Activated CD4-positive, alpha-beta T cell treated with anti-CD3 and anti-CD28 coated beads, Interleukin-2, amount 10 ng/mL, durations not matched to agents 7 days and 5 days (primary cell): ENCODE measurements around the gene IL15RA. TPM values are rescaled to one million over a fixed set of nuclear protein-coding genes. Genes with fewer than 3 reads are reported as not detected.
"Not testable (repeated sequence)": the region's sequence is repeated elsewhere in the genome, so short reads cannot be mapped to it uniquely, and the experiment has no call there.

Experiments used
- CTCF ChIA-PET: fragments of 350-600 bp; sonication (Branson Sonifier 250); formaldehyde crosslinking; loops from one replicate; lab custom pipeline; 2021; ENCODE audit warnings: antibody characterized with exemption; lab: Charles Lee
- POLR2A ChIA-PET: fragments of 350-600 bp; sonication (Branson Sonifier 250); formaldehyde crosslinking; loops from one replicate; lab custom pipeline; 2021; ENCODE audit warnings: antibody characterized with exemption; lab: Charles Lee
- DNase-seq: peaks from one replicate; pipeline ENCODE4 v3.0.0-alpha.2; 2020
- H3K27ac Mint-ChIP-seq: one replicate; pipeline ENCODE4 v1.8.0; 2021; ENCODE audit warnings: mild to moderate bottlenecking, moderate library complexity, mixed read lengths
- H3K27me3 Mint-ChIP-seq: one replicate; pipeline ENCODE4 v1.8.0; 2021; ENCODE audit warnings: mixed read lengths
- H3K36me3 Mint-ChIP-seq: one replicate; pipeline ENCODE4 v1.8.0; 2021; ENCODE audit warnings: low read depth, mixed read lengths
- H3K4me1 Mint-ChIP-seq: one replicate; pipeline ENCODE4 v1.8.0; 2021; ENCODE audit warnings: mixed read lengths
- H3K4me3 Mint-ChIP-seq: one replicate; pipeline ENCODE4 v1.8.0; 2021; ENCODE audit warnings: mild to moderate bottlenecking, moderate library complexity, mixed read lengths
- H3K9me3 Mint-ChIP-seq: one replicate; pipeline ENCODE4 v1.8.0; 2021; ENCODE audit warnings: mixed read lengths
- total RNA-seq, 2 experiments: library from RNA; stranded (reverse); gene quantifications; one replicate each; pipeline ENCODE4 v1.2.3, GENCODE V29; 2021

The IL15RA gene
- total RNA-seq, 2 experiments from 2014 or later = 16.1 to 16.5 TPM

GRCh38 chr10:6013413-6014192 is 36.3 kb upstream of the IL15RA start:
- CTCF ChIA-PET = interaction anchor here (0.6 to 2.2 kb wide), 9 partner anchors 10 to 297 kb away, joined by 3 to 7 read pairs (median 4); no protein-coding TSS in a partner anchor
- Mint-ChIP-seq H3K27me3 (no peaks in the 10 kb centered on the region), H3K36me3 (peaks cover 55% of the 10 kb centered on the region), H3K9me3 (no peaks in the 10 kb centered on the region), H3K4me3 (no peak overlapping the region), H3K4me1 (peaks cover 38% of the 10 kb centered on the region), H3K27ac (peak overlapping the region; percentile 87)
- no peak for DNase-seq
- POLR2A ChIA-PET = no interaction called here

GRCh38 chr10:6012121-6012905 is 35.0 kb upstream of the IL15RA start:
- ChIA-PET CTCF (interaction anchor here (0.7 to 2.1 kb wide), 3 partner anchors 19 to 74 kb away, joined by 3 to 7 read pairs (median 3); no protein-coding TSS in a partner anchor), POLR2A (no interaction called here)
- Mint-ChIP-seq H3K36me3 (peaks cover 59% of the 10 kb centered on the region), H3K9me3 (peaks cover 10% of the 10 kb centered on the region), H3K27ac (no peak overlapping the region), H3K4me3 (no peak overlapping the region), H3K4me1 (peaks cover 37% of the 10 kb centered on the region), H3K27me3 (no peaks in the 10 kb centered on the region)
- no peak for DNase-seq

GRCh38 chr10:6011558-6011957 is 34.2 kb upstream of the IL15RA start:
- H3K9me3 Mint-ChIP-seq = peaks cover 15% of the 10 kb centered on the region
- POLR2A ChIA-PET = no interaction called here
- peaks cover 55% of the 10 kb centered on the region for H3K36me3 Mint-ChIP-seq
- DNase-seq = peak; percentile 3
- no peak overlapping the region for H3K27ac Mint-ChIP-seq
- H3K4me1 Mint-ChIP-seq = peaks cover 31% of the 10 kb centered on the region
- H3K27me3 Mint-ChIP-seq = no peaks in the 10 kb centered on the region
- CTCF ChIA-PET = interaction anchor here (0.7 kb wide), 1 partner anchor 75 kb away, joined by 3 read pairs; no protein-coding TSS in a partner anchor
- no peak overlapping the region for H3K4me3 Mint-ChIP-seq

GRCh38 chr10:6010569-6010968 is 33.2 kb upstream of the IL15RA start:
- no peak for DNase-seq
- Mint-ChIP-seq H3K4me3 (no peak overlapping the region), H3K27me3 (no peaks in the 10 kb centered on the region), H3K9me3 (peaks cover 15% of the 10 kb centered on the region), H3K36me3 (peaks cover 49% of the 10 kb centered on the region), H3K27ac (no peak overlapping the region), H3K4me1 (peaks cover 24% of the 10 kb centered on the region)
- ChIA-PET CTCF (interaction anchor here (0.6 to 1.6 kb wide), 6 partner anchors 10 to 225 kb away, joined by 3 to 5 read pairs (median 4); partner anchors contain the start of gene IL15RA), POLR2A (no interaction called here)

GRCh38 chr10:6009961-6010360 is 32.6 kb upstream of the IL15RA start:
- Mint-ChIP-seq H3K9me3 (peaks cover 15% of the 10 kb centered on the region), H3K4me3 (no peak overlapping the region), H3K27me3 (no peaks in the 10 kb centered on the region), H3K4me1 (peaks cover 19% of the 10 kb centered on the region), H3K27ac (no peak overlapping the region), H3K36me3 (peaks cover 48% of the 10 kb centered on the region)
- no peak for DNase-seq
- CTCF ChIA-PET = interaction anchor here (0.9 to 1.6 kb wide), 5 partner anchors 10 to 128 kb away, joined by 3 to 4 read pairs (median 4); partner anchors contain the start of gene IL15RA
- POLR2A ChIA-PET = no interaction called here

GRCh38 chr10:6009150-6009549 is 31.8 kb upstream of the IL15RA start:
- Mint-ChIP-seq H3K27ac (no peak overlapping the region), H3K4me3 (no peak overlapping the region), H3K27me3 (no peaks in the 10 kb centered on the region), H3K4me1 (peaks cover 14% of the 10 kb centered on the region), H3K36me3 (peaks cover 41% of the 10 kb centered on the region), H3K9me3 (peaks cover 15% of the 10 kb centered on the region)
- DNase-seq = no peak
- CTCF ChIA-PET = interaction anchor here (1.2 kb wide), 1 partner anchor 20 kb away, joined by 3 read pairs; no protein-coding TSS in a partner anchor
- POLR2A ChIA-PET = no interaction called here

- DNase-seq = peak; percentile 1
- H3K4me1 Mint-ChIP-seq = peaks cover 15% of the 10 kb centered on the region
- H3K36me3 Mint-ChIP-seq = peaks cover 37% of the 10 kb centered on the region
- CTCF ChIA-PET = interaction anchor here (1.2 kb wide), 1 partner anchor 21 kb away, joined by 3 read pairs; no protein-coding TSS in a partner anchor
- POLR2A ChIA-PET = no interaction called here
- no peak overlapping the region for H3K27ac Mint-ChIP-seq
- H3K27me3 Mint-ChIP-seq = no peaks in the 10 kb centered on the region
- H3K9me3 Mint-ChIP-seq = peaks cover 15% of the 10 kb centered on the region
- no peak overlapping the region for H3K4me3 Mint-ChIP-seq
Observed at GRCh38 chr10:6008497-6009142, 31.3 kb upstream of the IL15RA start.

- DNase-seq = no peak
- Mint-ChIP-seq H3K36me3 (peaks cover 24% of the 10 kb centered on the region), H3K9me3 (peaks cover 15% of the 10 kb centered on the region), H3K27me3 (no peaks in the 10 kb centered on the region), H3K4me3 (no peak overlapping the region), H3K4me1 (peaks cover 27% of the 10 kb centered on the region), H3K27ac (no peak overlapping the region)
- CTCF ChIA-PET = interaction anchor here (0.6 kb wide), 1 partner anchor 60 kb away, joined by 4 read pairs; no protein-coding TSS in a partner anchor
- POLR2A ChIA-PET = interaction anchor here (0.7 kb wide), 1 partner anchor 68 kb away, joined by 3 read pairs; no protein-coding TSS in a partner anchor
Observed at GRCh38 chr10:6006991-6007390, 29.6 kb upstream of the IL15RA start.

- H3K4me1 Mint-ChIP-seq = peaks cover 32% of the 10 kb centered on the region
- ChIA-PET CTCF (no interaction called here), POLR2A (interaction anchor here (0.7 kb wide), 1 partner anchor 67 kb away, joined by 3 read pairs; no protein-coding TSS in a partner anchor)
- DNase-seq = no peak
- no peaks in the 10 kb centered on the region for H3K27me3 Mint-ChIP-seq
- H3K27ac Mint-ChIP-seq = no peak overlapping the region
- H3K4me3 Mint-ChIP-seq = no peak overlapping the region
- H3K9me3 Mint-ChIP-seq = peaks cover 15% of the 10 kb centered on the region
- peaks cover 21% of the 10 kb centered on the region for H3K36me3 Mint-ChIP-seq
Observed at GRCh38 chr10:6006546-6006945, 29.2 kb upstream of the IL15RA start.

GRCh38 chr10:6005856-6006395 is 28.6 kb upstream of the IL15RA start:
- Mint-ChIP-seq H3K9me3 (peaks cover 15% of the 10 kb centered on the region), H3K27me3 (no peaks in the 10 kb centered on the region), H3K4me1 (peaks cover 34% of the 10 kb centered on the region), H3K4me3 (no peak overlapping the region), H3K27ac (no peak overlapping the region), H3K36me3 (peaks cover 15% of the 10 kb centered on the region)
- no peak for DNase-seq
- ChIA-PET POLR2A (no interaction called here), CTCF (no interaction called here)

GRCh38 chr10:6005161-6005804 is 27.9 kb upstream of the IL15RA start:
- H3K27me3 Mint-ChIP-seq, CTCF ChIA-PET, H3K27ac Mint-ChIP-seq, POLR2A ChIA-PET, H3K4me3 Mint-ChIP-seq, DNase-seq: not testable (repeated sequence)
- Mint-ChIP-seq H3K9me3 (peaks cover 15% of the 10 kb centered on the region), H3K36me3 (peaks cover 14% of the 10 kb centered on the region), H3K4me1 (peaks cover 40% of the 10 kb centered on the region)
